K562 (cell line): ENCODE data around the gene CHURC1. TPM values are rescaled to one million over a fixed set of nuclear protein-coding genes. Genes with fewer than 3 reads are reported as not detected.

Source experiments
- ATAC-seq: fragments of 200-7000 bp; cut with Tn5 transposase; 3 replicates; pipeline ENCODE4 v1.9.1; 2020; ENCODE audit warnings: moderate library complexity
- BruUV-seq: library from RNA; stranded (reverse); fragments of 400-500 nt; replicated peaks from 2 replicates; lab custom pipeline; 2021; lab: Mats Ljungman, UMichigan
- CTCF ChIA-PET: fragments of 300-600 bp; formaldehyde crosslinking; extraction: SDS; loops from one replicate; lab custom pipeline; 2021; ENCODE audit warnings: low intra/inter-chr PET ratio; lab: Yijun Ruan, JAX
- POLR2A ChIA-PET: fragments of 300-600, 350-650 bp; sonication (Branson Sonifier 250); formaldehyde crosslinking; extraction: SDS; loops from one replicate; lab custom pipeline; 2021; ENCODE audit warnings: antibody characterized with exemption, inconsistent platforms; lab: Yijun Ruan, JAX
- DNase-seq, 4 experiments: peaks; one replicate each; pipeline versions ENCODE4 v3.0.0 to v3.0.0-alpha.2; 2011 to 2018; ENCODE audit warnings: low spot score in 3 of 4, mixed read lengths in 3 of 4; ENCODE audit errors: extremely low read depth in 1 of 4
- FAIRE-seq: peaks from 2 replicates; lab custom pipeline; 2011; peaks lifted over from hg19 to GRCh38; lab: Jason Lieb, UNC
- H2AFZ ChIP-seq: 2 replicates; pipeline ENCODE4 v1.6.0; 2011; ENCODE audit warnings: low read depth, low read length, control low read depth, inconsistent platforms
- H3K27ac ChIP-seq: fragments of 200-600 bp; 3 replicates; pipeline ENCODE4 v1.8.0; 2011; ENCODE audit warnings: low read depth, mild to moderate bottlenecking, control low read depth, inconsistent platforms, low read length, moderate library complexity, mixed read lengths; ENCODE audit errors: extremely low read depth
- H3K27me3 ChIP-seq, 2 experiments: fragments of 300-600 bp in 1 of 2; 2 replicates in 1 of 2; 3 replicates in 1 of 2; pipeline versions ENCODE4 v1.6.0 to v1.8.0; 2011; ENCODE audit warnings: inconsistent platforms in 2 of 2, low read length in 2 of 2, mild to moderate bottlenecking in 1 of 2, mixed read lengths in 1 of 2, moderate library complexity in 1 of 2; ENCODE audit not compliant: control insufficient read depth in 2 of 2, insufficient read depth in 2 of 2
- H3K36me3 ChIP-seq: fragments of 300-600 bp; 3 replicates; pipeline ENCODE4 v1.8.0; 2011; ENCODE audit warnings: mild to moderate bottlenecking, low read length, inconsistent platforms; ENCODE audit not compliant: control insufficient read depth, insufficient read depth
- H3K4me1 ChIP-seq, 2 experiments: fragments of 200-600 bp in 1 of 2; replicated peaks in 1 of 2; 2 replicates in 1 of 2; 3 replicates in 1 of 2; pipeline versions ENCODE4 v1.5.1 to v1.8.0; 2011; ENCODE audit warnings: inconsistent platforms in 2 of 2, low read length in 2 of 2, mild to moderate bottlenecking in 1 of 2, mixed read lengths in 1 of 2, moderate library complexity in 1 of 2; ENCODE audit not compliant: control insufficient read depth in 2 of 2, insufficient read depth in 2 of 2
- H3K4me2 ChIP-seq: 2 replicates; pipeline ENCODE4 v1.6.1; 2011; ENCODE audit warnings: low read length, control low read depth, inconsistent platforms, mixed read lengths; ENCODE audit not compliant: insufficient read depth
- H3K4me3 ChIP-seq: fragments of 200-600 bp; sonication (generic), shearing (Covaris generic); 2 replicates; pipeline ENCODE4 v1.5.1; 2016; ENCODE audit warnings: control low read depth, inconsistent platforms
- H3K79me2 ChIP-seq: fragments of 200-600 bp; 3 replicates; pipeline ENCODE4 v1.8.0; 2011; ENCODE audit warnings: low read length, inconsistent platforms; ENCODE audit not compliant: control insufficient read depth, insufficient read depth
- H3K9ac ChIP-seq, 2 experiments: 2 replicates each; pipeline versions ENCODE4 v1.6.0 to v1.6.1; 2011; ENCODE audit warnings: low read depth in 2 of 2, low read length in 2 of 2, control low read depth in 1 of 2, inconsistent platforms in 1 of 2, mild to moderate bottlenecking in 1 of 2, mixed read lengths in 1 of 2; ENCODE audit not compliant: insufficient read depth in 1 of 2
- H3K9me1 ChIP-seq: one replicate; pipeline ENCODE4 v1.6.0; 2011; ENCODE audit warnings: inconsistent platforms, mild to moderate bottlenecking, low read length, moderate library complexity; ENCODE audit not compliant: control insufficient read depth, insufficient read depth
- H3K9me3 ChIP-seq: replicated peaks from 2 replicates; pipeline ENCODE4 v1.5.1; 2011; ENCODE audit warnings: low read depth, low read length, inconsistent platforms; ENCODE audit not compliant: control insufficient read depth, insufficient read depth
- H4K20me1 ChIP-seq: replicated peaks from 2 replicates; pipeline ENCODE4 v1.6.1; 2011; ENCODE audit warnings: low read length, inconsistent platforms, mixed read lengths; ENCODE audit not compliant: control insufficient read depth, insufficient read depth
- FOXK2 ChIP-seq, 2 experiments: fragments of 450-650 bp; IDR thresholded peaks in 1 of 2; conservative IDR thresholded peaks in 1 of 2; 2 replicates each; pipeline ENCODE4 v1.6.1; 2016; ENCODE audit warnings: low read depth in 2 of 2, mild to moderate bottlenecking in 1 of 2
- SMAD3 ChIP-seq: fragments of 450-650 bp; formaldehyde crosslinking; conservative IDR thresholded peaks from 2 replicates; pipeline ENCODE4 v1.4.0; 2020; ENCODE audit warnings: mild to moderate bottlenecking
- ZNF518B ChIP-seq: fragments of 250-450 bp; sonication (Bioruptor Pico); IDR thresholded peaks from 2 replicates; pipeline ENCODE4 v1.5.0; 2021; ENCODE audit warnings: mild to moderate bottlenecking, moderate library complexity
- WGBS: fragments of 100-300 bp; shearing (Covaris generic); methylation state at CpG from one replicate; pipeline ENCODE4 v1.1.6; 2016; ENCODE audit warnings: low coverage, mixed read lengths; ENCODE audit not compliant: insufficient coverage; ENCODE audit errors: missing lambda C conversion rate; 5-methylcytosine and 5-hydroxymethylcytosine counted together
- in situ Hi-C: fragments of 300-500 bp; cut with MboI; formaldehyde crosslinking; loops from 4 replicates; pipeline ENCODE4 v1.15.0; 2018; ENCODE audit warnings: inconsistent platforms, mixed read lengths
- intact Hi-C: fragments of 100-400 bp; cut with micrococcal nuclease; formaldehyde crosslinking; loops from 2 replicates; pipeline ENCODE4 v1.14.2; 2022
- polyA plus RNA-seq, 8 experiments: library from polyadenylated mRNA; depleted of rRNA in 4 of 8; stranded (reverse) in 5 of 8; unstranded in 3 of 8; fragments of >200 nt; fragmentation: Nextera tagmentation in 2 of 8; fragmentation: Illumina TruSeq in 1 of 8; extraction: Ambion mirVana in 2 of 8; extraction: Trizol in 1 of 8; gene quantifications; 2 replicates each; pipeline versions ENCODE4 v1.2.1 to v1.2.3, GENCODE V29; 2011 to 2014; ENCODE audit warnings: inconsistent platforms in 1 of 8, missing spikeins in 1 of 8
- total RNA-seq, 7 experiments: library from RNA; depleted of rRNA in 6 of 7; stranded (reverse); fragments of >200 nt in 6 of 7; fragmentation: Illumina TruSeq in 2 of 7; extraction: Trizol in 2 of 7; gene quantifications; 2 replicates each; pipeline versions ENCODE4 v1.2.1 to v1.2.3, GENCODE V29; 2011 to 2021; ENCODE audit warnings: low replicate concordance in 1 of 7

CHURC1 gene
- total and polyA plus RNA-seq, 9 of the 15 experiments (the other 6 are each of a cell fraction or from before 2014, with no cell fraction given): 27.3 to 239 (median 45.6) TPM

- no peak overlapping the region for H2AFZ ChIP-seq
- WGBS: 32% methylated on average over 5 of the region's 6 CpGs
- H3K36me3 ChIP-seq: no peaks in the 10 kb centered on the region
- H3K4me1 ChIP-seq: peaks cover 0 to 3% of the 10 kb centered on the region in 2 experiments; a peak in 2 of 5 replicates
- H3K79me2 ChIP-seq: no peaks in the 10 kb centered on the region
- POLR2A ChIA-PET: no interaction called here
- FAIRE-seq (no peak), ATAC-seq (no peak), DNase-seq (no peak)
- intact Hi-C loops (no loop called here), in situ Hi-C loops (no loop called here)
- no peak overlapping the region for H3K9ac ChIP-seq
- CTCF ChIA-PET: no interaction called here
- BruUV-seq: no TSS peak
- H3K9me1 ChIP-seq: no peaks in the 10 kb centered on the region
- H3K4me3 ChIP-seq: no peak overlapping the region
- no peak for TF ChIP-seq ZNF518B (CRISPR knock-in tag)
- TF ChIP-seq FOXK2 (conservative IDR thresholded peaks at IDR 0.05 in 1 of 2, IDR thresholded peaks at IDR 0.05 in 1 of 2; ENCODE audit: low read depth in 2 of 2): no peak
- TF ChIP-seq SMAD3 (CRISPR knock-in tag): no peak
- H3K27me3 ChIP-seq: peaks cover 0 to 5% of the 10 kb centered on the region in 2 experiments; a peak in 1 of 5 replicates
- no peak overlapping the region for H3K4me2 ChIP-seq
- H4K20me1 ChIP-seq: no peaks in the 10 kb centered on the region
- no peaks in the 10 kb centered on the region for H3K9me3 ChIP-seq
- no peak overlapping the region for H3K27ac ChIP-seq
These were observed 41.0 kb downstream of the CHURC1 start for GRCh38 chr14:64955297-64955696.
